ENCODE measurements around the gene GRIA4.

GRIA4 gene

DNA sequence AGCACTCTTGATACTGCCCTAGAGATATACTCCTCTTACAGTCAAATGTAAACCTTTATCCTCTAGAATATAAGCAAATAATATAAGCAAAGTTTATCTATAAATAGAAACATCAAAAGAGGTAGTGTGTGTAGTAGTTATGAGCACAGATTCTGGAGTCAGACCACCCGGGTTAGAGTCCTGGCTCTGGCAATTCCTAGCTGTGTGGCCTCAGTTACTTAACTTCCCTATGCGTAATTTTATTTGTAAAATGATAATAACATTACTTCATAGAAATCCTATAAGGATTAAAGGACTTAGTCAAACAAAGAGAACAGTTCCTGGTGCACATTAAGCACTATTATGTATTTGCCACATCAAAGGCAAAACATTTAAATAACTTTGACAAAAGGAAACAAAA, 405.2 kb downstream of the GRIA4 start:
- Histone ChIP-seq H3K4me3 (ENCODE audit: low read depth, low read length) (no peak overlapping the region), H3K9me3 (no peaks in the 10 kb centered on the region), H3K27me3 (no peaks in the 10 kb centered on the region), H3K4me1 (peaks cover 6% of the 10 kb centered on the region), H3K36me3 (peaks cover 15% of the 10 kb centered on the region)
- TF ChIP-seq, protein P1, sequence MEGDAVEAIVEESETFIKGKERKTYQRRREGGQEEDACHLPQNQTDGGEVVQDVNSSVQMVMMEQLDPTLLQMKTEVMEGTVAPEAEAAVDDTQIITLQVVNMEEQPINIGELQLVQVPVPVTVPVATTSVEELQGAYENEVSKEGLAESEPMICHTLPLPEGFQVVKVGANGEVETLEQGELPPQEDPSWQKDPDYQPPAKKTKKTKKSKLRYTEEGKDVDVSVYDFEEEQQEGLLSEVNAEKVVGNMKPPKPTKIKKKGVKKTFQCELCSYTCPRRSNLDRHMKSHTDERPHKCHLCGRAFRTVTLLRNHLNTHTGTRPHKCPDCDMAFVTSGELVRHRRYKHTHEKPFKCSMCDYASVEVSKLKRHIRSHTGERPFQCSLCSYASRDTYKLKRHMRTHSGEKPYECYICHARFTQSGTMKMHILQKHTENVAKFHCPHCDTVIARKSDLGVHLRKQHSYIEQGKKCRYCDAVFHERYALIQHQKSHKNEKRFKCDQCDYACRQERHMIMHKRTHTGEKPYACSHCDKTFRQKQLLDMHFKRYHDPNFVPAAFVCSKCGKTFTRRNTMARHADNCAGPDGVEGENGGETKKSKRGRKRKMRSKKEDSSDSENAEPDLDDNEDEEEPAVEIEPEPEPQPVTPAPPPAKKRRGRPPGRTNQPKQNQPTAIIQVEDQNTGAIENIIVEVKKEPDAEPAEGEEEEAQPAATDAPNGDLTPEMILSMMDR (IDR thresholded peaks at IDR 0.05; ENCODE audit: low read depth, low read length): no peak
- DNase-seq: no peak

DNA sequence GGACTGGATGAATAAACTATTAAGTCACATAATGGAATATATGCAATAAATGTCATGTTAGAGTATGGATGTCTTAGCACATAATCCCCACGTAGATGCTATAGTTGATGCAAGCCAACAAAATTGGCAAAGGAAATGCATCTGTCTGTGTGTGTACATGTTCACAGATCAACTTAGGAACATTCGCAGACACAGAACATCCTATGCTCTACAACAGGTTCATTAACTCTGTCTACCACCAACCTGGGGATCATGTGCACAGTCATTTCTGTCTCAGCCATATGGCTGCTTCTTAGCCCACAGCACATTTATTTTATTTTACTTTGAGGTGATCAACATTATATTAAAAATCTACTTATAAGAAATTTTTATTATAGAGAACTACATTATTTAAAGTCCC, 407.2 kb downstream of the GRIA4 start:
- Histone ChIP-seq H3K27me3 (no peaks in the 10 kb centered on the region), H3K9me3 (no peaks in the 10 kb centered on the region), H3K36me3 (no peaks in the 10 kb centered on the region), H3K4me3 (ENCODE audit: low read depth, low read length) (no peak overlapping the region), H3K4me1 (peaks cover 6% of the 10 kb centered on the region)
- TF ChIP-seq, protein P1 (IDR thresholded peaks at IDR 0.05; ENCODE audit: low read depth, low read length): no peak
- no peak for DNase-seq

DNA sequence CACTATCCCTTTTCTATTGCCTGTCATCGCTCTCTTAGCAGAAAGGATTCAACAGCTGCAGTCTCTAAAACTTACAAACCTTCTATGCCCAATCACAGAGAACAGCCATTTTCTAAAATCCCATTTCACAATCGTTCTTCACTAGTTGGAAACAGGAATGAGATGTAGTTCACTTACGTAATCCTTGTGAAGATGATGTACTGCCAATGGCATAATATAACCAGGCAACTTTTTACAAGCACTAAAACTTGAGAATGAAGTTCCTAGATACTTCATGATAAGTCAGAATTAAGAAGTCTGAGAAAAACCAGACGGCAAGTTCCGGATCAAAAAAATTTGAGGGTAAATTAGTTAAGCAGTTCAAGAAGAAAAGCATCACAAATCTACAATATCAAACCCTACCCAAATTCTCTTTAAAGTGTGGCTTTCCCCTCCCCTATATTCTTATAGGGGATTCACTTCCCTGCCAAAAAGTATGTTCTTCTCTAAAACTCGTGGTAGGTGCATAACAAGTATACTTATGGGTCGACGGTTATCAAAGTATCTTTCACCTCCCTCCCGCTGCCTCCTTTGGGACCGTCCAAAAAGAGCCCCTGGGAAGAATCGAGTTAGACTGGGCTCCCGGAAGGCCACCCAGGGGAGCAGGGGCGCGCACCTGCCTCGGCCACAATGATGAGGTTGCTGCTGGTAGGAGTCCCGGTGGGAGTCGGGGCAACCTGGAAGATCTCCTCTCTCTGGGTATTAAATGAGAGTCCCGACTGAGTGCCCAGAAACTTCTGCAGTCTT, 411.5 kb downstream of the GRIA4 start:
- Histone ChIP-seq H3K27me3 (no peaks in the 10 kb centered on the region), H3K4me1 (peaks cover 3% of the 10 kb centered on the region), H3K36me3 (no peaks in the 10 kb centered on the region), H3K9me3 (no peaks in the 10 kb centered on the region), H3K4me3 (ENCODE audit: low read depth, low read length) (peak overlapping the region; percentile 83)
- DNase-seq: no peak
- TF ChIP-seq, protein P1 (IDR thresholded peaks at IDR 0.05; ENCODE audit: low read depth, low read length): no peak

DNA sequence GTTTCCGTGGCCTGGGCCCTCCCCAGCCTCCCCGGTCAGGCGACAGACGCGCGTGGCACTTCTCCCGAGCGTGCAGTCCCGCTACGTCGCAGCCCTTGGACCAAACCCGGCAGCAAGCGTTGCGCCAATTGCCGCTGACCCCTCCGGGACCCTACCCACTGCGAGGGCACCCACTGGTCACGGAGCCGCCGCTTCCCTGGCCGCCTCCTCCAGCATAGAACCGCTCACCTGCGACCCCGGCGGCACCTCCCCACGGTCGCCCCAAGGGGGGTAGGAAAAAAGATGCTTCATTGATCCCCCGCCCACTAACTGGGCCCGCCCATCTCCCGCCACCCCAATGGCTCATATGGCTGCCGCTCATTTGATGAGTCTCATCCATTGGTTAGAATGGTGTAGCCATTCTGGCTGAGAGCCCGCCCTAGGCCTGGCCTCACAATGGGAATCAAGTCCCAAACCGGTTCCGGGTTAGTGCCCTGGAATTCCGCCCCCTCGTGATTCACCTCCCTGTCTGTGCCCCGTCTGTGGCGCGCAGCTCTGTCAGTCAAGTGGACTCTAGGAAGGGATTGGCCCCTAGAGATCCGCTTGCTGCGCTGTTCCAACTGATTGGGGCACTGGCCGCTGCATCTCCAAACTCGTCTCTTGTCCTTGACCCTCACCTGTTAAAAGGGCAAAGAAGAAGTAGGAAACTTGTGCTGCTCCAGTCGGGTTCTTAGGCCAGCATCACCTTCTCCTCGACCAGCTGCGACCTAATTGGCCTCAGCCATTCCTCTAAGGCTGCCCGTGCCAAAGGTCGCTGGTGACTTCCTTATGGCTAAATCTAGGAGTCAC, 412.3 kb downstream of the GRIA4 start, which contains the start of gene MSANTD4:
Gene MSANTD4 (minus strand): TSS at position 274 of the 828 bp plus-strand sequence. CDS start 11,323 bp downstream, outside the sequence.
- H3K27me3 ChIP-seq: no peaks in the 10 kb centered on the region
- H3K9me3 ChIP-seq: no peaks in the 10 kb centered on the region
- TF ChIP-seq, protein P1 (IDR thresholded peaks at IDR 0.05; ENCODE audit: low read depth, low read length): no peak
- H3K36me3 ChIP-seq: no peaks in the 10 kb centered on the region
- peak; percentile 99 for DNase-seq
- peaks cover 3% of the 10 kb centered on the region; the same call in 1 of the 2 replicates for H3K4me1 ChIP-seq
- peak within 1 kb of the TSS; percentile 83 for H3K4me3 ChIP-seq (ENCODE audit: low read depth, low read length)

DNA sequence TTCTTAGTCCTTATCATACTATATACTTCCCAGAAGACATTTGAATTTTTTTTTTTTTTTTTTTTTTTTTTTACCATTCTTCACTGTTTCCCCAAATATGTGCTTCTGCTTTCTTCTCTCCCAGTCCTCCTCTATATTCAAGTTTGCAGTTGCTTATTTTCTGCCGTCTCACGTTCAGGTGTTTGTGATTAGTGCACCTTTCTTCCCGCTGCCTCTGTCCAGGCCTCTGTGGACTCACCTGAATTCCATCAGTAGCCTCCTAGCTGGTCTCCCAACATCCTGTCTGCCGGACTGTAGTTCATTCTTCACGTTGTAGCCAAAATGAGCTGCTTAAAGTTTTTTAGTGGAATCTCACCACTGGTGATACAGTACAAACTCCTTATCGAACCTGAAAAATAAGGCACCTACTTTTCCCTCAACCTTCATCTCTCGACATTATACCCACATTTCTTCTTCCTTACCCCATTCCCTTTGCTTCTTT, 413.0 kb downstream of the GRIA4 start:
- Histone ChIP-seq H3K4me3 (ENCODE audit: low read depth, low read length) (peak overlapping the region; percentile 83), H3K4me1 (peaks cover 3% of the 10 kb centered on the region; the same call in 1 of the 2 replicates), H3K9me3 (no peaks in the 10 kb centered on the region), H3K27me3 (no peaks in the 10 kb centered on the region), H3K36me3 (no peaks in the 10 kb centered on the region)
- TF ChIP-seq, protein P1 (IDR thresholded peaks at IDR 0.05; ENCODE audit: low read depth, low read length): no peak
- DNase-seq: no peak

Data from BE2C (cell line).